SK-N-SH treated with all-trans-retinoic acid at 6 μM for 48 hours (cell line): Measurements from ENCODE around the gene COX4I1.

Source experiments
- ATAC-seq: fragments of 200-7000 bp; cut with Tn5 transposase; 3 replicates; pipeline ENCODE4 v1.9.1; 2020; ENCODE audit warnings: mild to moderate bottlenecking, moderate library complexity
- ARNTL ChIP-seq: fragments of 450-650 bp; formaldehyde crosslinking; IDR thresholded peaks from 2 replicates; pipeline ENCODE4 v1.5.0; 2020; ENCODE audit warnings: low read depth, mild to moderate bottlenecking, moderate library complexity, borderline replicate concordance
- BACH2 ChIP-seq: fragments of 250-450 bp; sonication (Bioruptor Pico); IDR thresholded peaks from 2 replicates; pipeline ENCODE4 v1.9.0; 2021; ENCODE audit warnings: mild to moderate bottlenecking, borderline replicate concordance
- CSDC2 ChIP-seq: fragments of 250-450 bp; sonication (Bioruptor Pico); IDR thresholded peaks from 2 replicates; pipeline ENCODE4 v1.5.0; 2020; ENCODE audit warnings: mild to moderate bottlenecking, moderate library complexity
- ESRRG ChIP-seq: fragments of 250-450 bp; sonication (Bioruptor Pico); IDR thresholded peaks from 2 replicates; pipeline ENCODE4 v1.6.1; 2021; ENCODE audit warnings: mild to moderate bottlenecking
- GLIS3 ChIP-seq: fragments of 250-450 bp; sonication (Bioruptor Pico); IDR thresholded peaks from 2 replicates; pipeline ENCODE4 v1.5.0; 2020; ENCODE audit warnings: mild to moderate bottlenecking, moderate library complexity
- ISL1 ChIP-seq: fragments of 250-450 bp; sonication (Bioruptor Pico); IDR thresholded peaks from 2 replicates; pipeline ENCODE4 v2.1.2; 2022; ENCODE audit warnings: mild to moderate bottlenecking, moderate library complexity
- OSR1 ChIP-seq: fragments of 250-450 bp; sonication (Bioruptor Pico); IDR thresholded peaks from 2 replicates; pipeline ENCODE4 v1.8.0; 2022; ENCODE audit warnings: moderate library complexity, mild to moderate bottlenecking, inconsistent platforms
- PPARA ChIP-seq: fragments of 250-450 bp; sonication (Bioruptor Pico); IDR thresholded peaks from 2 replicates; pipeline ENCODE4 v1.5.0; 2020; ENCODE audit warnings: mild to moderate bottlenecking, borderline replicate concordance
- RARB ChIP-seq: fragments of 250-450 bp; sonication (Bioruptor Pico); IDR thresholded peaks from 2 replicates; pipeline ENCODE4 v1.8.0; 2021; ENCODE audit warnings: mild to moderate bottlenecking, moderate library complexity
- SNAI2 ChIP-seq: fragments of 250-450 bp; sonication (Bioruptor Pico); IDR thresholded peaks from 2 replicates; pipeline ENCODE4 v1.5.0; 2020; ENCODE audit warnings: mild to moderate bottlenecking, moderate library complexity
- TCF4 ChIP-seq: fragments of 250-450 bp; sonication (Bioruptor Pico); IDR thresholded peaks from 2 replicates; pipeline ENCODE4 v1.8.0; 2021; ENCODE audit warnings: mild to moderate bottlenecking, moderate library complexity, borderline replicate concordance
- TOX ChIP-seq: fragments of 250-450 bp; sonication (Bioruptor Pico); IDR thresholded peaks from 2 replicates; pipeline ENCODE4 v1.8.0; 2021; ENCODE audit warnings: mild to moderate bottlenecking, moderate library complexity, borderline replicate concordance
- ZC3H10 ChIP-seq: fragments of 250-450 bp; sonication (Bioruptor Pico); IDR thresholded peaks from 2 replicates; pipeline ENCODE4 v1.5.1; 2021; ENCODE audit warnings: mild to moderate bottlenecking, moderate library complexity
- ZFP3 ChIP-seq: fragments of 250-450 bp; sonication (Bioruptor Pico); IDR thresholded peaks from 2 replicates; pipeline ENCODE4 v1.5.0; 2020; ENCODE audit warnings: mild to moderate bottlenecking, moderate library complexity
- ZFP30 ChIP-seq: fragments of 450-650 bp; formaldehyde crosslinking; IDR thresholded peaks from 2 replicates; pipeline ENCODE4 v1.5.0; 2022; ENCODE audit warnings: mild to moderate bottlenecking, moderate library complexity
- ZNF565 ChIP-seq: fragments of 450-650 bp; formaldehyde crosslinking; conservative IDR thresholded peaks from 2 replicates; pipeline ENCODE4 v1.5.0; 2020; ENCODE audit warnings: low read depth, mild to moderate bottlenecking, moderate library complexity
- ZNF70 ChIP-seq: fragments of 450-650 bp; formaldehyde crosslinking; IDR thresholded peaks from 2 replicates; pipeline ENCODE4 v1.5.0; 2020; ENCODE audit warnings: mild to moderate bottlenecking, moderate library complexity
- ZNF8 ChIP-seq: fragments of 450-650 bp; formaldehyde crosslinking; IDR thresholded peaks from 2 replicates; pipeline ENCODE4 v1.5.0; 2020; ENCODE audit warnings: mild to moderate bottlenecking, moderate library complexity
- TF ChIP-seq, protein P1 (sequence below): fragments of 250-450 bp; sonication (Bioruptor Pico); IDR thresholded peaks from 2 replicates; pipeline ENCODE4 v1.5.0; 2020; ENCODE audit warnings: mild to moderate bottlenecking, moderate library complexity
- TF ChIP-seq, protein P2 (sequence below): fragments of 250-450 bp; sonication (Bioruptor Pico); IDR thresholded peaks from 2 replicates; pipeline ENCODE4 v1.5.1; 2021; ENCODE audit warnings: mild to moderate bottlenecking, moderate library complexity
- TF ChIP-seq, protein P3 (sequence below): fragments of 250-450 bp; sonication (Bioruptor Pico); IDR thresholded peaks from 2 replicates; pipeline ENCODE4 v1.8.0; 2020; ENCODE audit warnings: mild to moderate bottlenecking, moderate library complexity, borderline replicate concordance
- TF ChIP-seq, protein P4 (sequence below): fragments of 250-450 bp; sonication (Bioruptor Pico); IDR thresholded peaks from 2 replicates; pipeline ENCODE4 v1.8.0; 2021; ENCODE audit warnings: low read depth, mild to moderate bottlenecking, moderate library complexity, borderline replicate concordance

COX4I1 gene

DNA sequence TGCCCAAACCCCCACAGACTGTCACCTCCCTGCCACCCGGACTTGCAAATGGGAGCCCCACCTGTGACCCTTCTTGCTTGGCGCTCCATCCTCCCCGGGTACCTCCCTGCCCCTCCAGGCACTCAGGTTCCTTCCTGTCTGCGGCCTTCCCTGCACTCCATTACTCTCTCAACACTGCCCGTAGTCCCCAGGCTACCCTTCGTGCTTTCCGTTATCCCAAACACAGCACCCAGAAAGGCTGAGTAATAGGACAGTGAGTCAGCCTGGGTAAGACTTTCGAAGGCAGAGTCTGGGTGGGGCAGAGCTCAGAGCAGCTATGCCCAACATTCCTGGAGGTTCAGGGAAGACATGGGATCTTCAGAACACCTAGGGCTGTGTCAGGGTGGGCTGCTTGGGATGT, 32.0 kb upstream of the COX4I1 start:
- peak; percentile 95 for ATAC-seq

DNA sequence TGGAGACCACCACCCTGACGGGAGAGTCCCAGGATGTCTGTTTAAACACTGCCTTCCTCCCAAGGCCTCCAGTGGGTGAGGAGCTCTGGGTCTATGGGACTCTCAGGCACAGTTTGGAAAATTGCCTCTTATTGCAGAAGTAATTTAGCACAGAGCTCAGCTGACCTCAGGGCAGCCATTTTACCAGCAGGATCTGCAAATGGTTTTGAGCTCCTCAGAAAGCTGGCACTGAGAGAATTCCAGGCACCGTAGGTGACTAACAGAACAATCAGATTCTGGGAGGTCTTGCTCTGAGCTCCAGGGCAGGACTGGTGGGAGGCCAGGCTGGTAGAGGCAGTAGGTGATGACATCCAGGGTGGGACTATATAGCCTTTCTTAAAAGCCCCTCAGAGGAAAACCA, 31.3 kb upstream of the COX4I1 start:
- TF ChIP-seq SNAI2 (CRISPR knock-in tag) (no peak), TCF4 (CRISPR knock-in tag) (no peak), GLIS3 (no peak), ZNF8 (CRISPR knock-in tag) (no peak)
- TF ChIP-seq, protein P1, sequence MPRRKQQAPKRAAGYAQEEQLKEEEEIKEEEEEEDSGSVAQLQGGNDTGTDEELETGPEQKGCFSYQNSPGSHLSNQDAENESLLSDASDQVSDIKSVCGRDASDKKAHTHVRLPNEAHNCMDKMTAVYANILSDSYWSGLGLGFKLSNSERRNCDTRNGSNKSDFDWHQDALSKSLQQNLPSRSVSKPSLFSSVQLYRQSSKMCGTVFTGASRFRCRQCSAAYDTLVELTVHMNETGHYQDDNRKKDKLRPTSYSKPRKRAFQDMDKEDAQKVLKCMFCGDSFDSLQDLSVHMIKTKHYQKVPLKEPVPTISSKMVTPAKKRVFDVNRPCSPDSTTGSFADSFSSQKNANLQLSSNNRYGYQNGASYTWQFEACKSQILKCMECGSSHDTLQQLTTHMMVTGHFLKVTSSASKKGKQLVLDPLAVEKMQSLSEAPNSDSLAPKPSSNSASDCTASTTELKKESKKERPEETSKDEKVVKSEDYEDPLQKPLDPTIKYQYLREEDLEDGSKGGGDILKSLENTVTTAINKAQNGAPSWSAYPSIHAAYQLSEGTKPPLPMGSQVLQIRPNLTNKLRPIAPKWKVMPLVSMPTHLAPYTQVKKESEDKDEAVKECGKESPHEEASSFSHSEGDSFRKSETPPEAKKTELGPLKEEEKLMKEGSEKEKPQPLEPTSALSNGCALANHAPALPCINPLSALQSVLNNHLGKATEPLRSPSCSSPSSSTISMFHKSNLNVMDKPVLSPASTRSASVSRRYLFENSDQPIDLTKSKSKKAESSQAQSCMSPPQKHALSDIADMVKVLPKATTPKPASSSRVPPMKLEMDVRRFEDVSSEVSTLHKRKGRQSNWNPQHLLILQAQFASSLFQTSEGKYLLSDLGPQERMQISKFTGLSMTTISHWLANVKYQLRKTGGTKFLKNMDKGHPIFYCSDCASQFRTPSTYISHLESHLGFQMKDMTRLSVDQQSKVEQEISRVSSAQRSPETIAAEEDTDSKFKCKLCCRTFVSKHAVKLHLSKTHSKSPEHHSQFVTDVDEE (CRISPR knock-in tag), result no peak
- ATAC-seq, result no peak

More for the DNA sequence above, 32.0 kb upstream of the COX4I1 start:
- TF ChIP-seq ESRRG (CRISPR knock-in tag), result no peak
- TF ChIP-seq, protein P2, sequence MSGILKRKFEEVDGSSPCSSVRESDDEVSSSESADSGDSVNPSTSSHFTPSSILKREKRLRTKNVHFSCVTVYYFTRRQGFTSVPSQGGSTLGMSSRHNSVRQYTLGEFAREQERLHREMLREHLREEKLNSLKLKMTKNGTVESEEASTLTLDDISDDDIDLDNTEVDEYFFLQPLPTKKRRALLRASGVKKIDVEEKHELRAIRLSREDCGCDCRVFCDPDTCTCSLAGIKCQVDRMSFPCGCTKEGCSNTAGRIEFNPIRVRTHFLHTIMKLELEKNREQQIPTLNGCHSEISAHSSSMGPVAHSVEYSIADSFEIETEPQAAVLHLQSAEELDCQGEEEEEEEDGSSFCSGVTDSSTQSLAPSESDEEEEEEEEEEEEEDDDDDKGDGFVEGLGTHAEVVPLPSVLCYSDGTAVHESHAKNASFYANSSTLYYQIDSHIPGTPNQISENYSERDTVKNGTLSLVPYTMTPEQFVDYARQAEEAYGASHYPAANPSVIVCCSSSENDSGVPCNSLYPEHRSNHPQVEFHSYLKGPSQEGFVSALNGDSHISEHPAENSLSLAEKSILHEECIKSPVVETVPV (CRISPR knock-in tag), result no peak
- TF ChIP-seq GLIS3, result no peak
- no peak for TF ChIP-seq ARNTL (CRISPR knock-in tag)
- TF ChIP-seq RARB (CRISPR knock-in tag), result no peak
- TF ChIP-seq BACH2 (CRISPR knock-in tag), result no peak
- TF ChIP-seq, protein P3, sequence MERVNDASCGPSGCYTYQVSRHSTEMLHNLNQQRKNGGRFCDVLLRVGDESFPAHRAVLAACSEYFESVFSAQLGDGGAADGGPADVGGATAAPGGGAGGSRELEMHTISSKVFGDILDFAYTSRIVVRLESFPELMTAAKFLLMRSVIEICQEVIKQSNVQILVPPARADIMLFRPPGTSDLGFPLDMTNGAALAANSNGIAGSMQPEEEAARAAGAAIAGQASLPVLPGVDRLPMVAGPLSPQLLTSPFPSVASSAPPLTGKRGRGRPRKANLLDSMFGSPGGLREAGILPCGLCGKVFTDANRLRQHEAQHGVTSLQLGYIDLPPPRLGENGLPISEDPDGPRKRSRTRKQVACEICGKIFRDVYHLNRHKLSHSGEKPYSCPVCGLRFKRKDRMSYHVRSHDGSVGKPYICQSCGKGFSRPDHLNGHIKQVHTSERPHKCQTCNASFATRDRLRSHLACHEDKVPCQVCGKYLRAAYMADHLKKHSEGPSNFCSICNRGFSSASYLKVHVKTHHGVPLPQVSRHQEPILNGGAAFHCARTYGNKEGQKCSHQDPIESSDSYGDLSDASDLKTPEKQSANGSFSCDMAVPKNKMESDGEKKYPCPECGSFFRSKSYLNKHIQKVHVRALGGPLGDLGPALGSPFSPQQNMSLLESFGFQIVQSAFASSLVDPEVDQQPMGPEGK (CRISPR knock-in tag), result no peak
- no peak for TF ChIP-seq OSR1 (CRISPR knock-in tag)
- no peak for TF ChIP-seq ZFP30 (CRISPR knock-in tag)
- no peak for TF ChIP-seq ZFP3 (CRISPR knock-in tag)
- no peak for TF ChIP-seq CSDC2 (CRISPR knock-in tag)
- TF ChIP-seq ISL1 (CRISPR knock-in tag), result no peak
- no peak for TF ChIP-seq ZNF8 (CRISPR knock-in tag)
- no peak for TF ChIP-seq ZNF565 (CRISPR knock-in tag)
- no peak for TF ChIP-seq ZC3H10
- TF ChIP-seq, protein P4, sequence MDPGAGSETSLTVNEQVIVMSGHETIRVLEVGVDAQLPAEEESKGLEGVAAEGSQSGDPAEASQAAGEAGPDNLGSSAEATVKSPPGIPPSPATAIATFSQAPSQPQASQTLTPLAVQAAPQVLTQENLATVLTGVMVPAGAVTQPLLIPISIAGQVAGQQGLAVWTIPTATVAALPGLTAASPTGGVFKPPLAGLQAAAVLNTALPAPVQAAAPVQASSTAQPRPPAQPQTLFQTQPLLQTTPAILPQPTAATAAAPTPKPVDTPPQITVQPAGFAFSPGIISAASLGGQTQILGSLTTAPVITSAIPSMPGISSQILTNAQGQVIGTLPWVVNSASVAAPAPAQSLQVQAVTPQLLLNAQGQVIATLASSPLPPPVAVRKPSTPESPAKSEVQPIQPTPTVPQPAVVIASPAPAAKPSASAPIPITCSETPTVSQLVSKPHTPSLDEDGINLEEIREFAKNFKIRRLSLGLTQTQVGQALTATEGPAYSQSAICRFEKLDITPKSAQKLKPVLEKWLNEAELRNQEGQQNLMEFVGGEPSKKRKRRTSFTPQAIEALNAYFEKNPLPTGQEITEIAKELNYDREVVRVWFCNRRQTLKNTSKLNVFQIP (CRISPR knock-in tag), result no peak

DNA sequence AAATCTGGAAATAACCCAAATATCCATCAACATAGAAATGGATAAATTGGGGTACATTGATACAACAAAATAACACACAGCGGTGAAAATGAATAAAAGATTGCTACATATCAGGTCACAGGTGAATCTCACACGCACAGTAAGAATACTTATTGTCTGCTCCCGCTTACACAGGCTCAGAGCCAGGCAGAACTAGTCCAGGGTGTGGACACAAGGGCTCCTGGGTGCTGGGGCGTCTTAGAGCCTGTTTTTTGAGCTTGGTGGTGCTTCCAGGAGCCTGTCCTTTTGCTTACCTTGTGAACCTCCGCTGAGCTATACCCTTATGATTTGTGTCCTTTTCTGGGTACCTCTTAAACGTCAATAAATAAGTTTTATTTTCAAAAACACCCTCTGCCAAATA, 28.8 kb upstream of the COX4I1 start:
- ATAC-seq, result no peak
- TF ChIP-seq ESRRG (CRISPR knock-in tag) (no peak), GLIS3 (no peak), ZFP30 (CRISPR knock-in tag) (no peak), ARNTL (CRISPR knock-in tag) (no peak), RARB (CRISPR knock-in tag) (no peak), ZNF70 (CRISPR knock-in tag) (no peak), CSDC2 (CRISPR knock-in tag) (no peak), ZC3H10 (no peak), TOX (CRISPR knock-in tag) (no peak), PPARA (CRISPR knock-in tag) (no peak), ZNF8 (CRISPR knock-in tag) (no peak), ISL1 (CRISPR knock-in tag) (no peak), ZFP3 (CRISPR knock-in tag) (no peak)

DNA sequence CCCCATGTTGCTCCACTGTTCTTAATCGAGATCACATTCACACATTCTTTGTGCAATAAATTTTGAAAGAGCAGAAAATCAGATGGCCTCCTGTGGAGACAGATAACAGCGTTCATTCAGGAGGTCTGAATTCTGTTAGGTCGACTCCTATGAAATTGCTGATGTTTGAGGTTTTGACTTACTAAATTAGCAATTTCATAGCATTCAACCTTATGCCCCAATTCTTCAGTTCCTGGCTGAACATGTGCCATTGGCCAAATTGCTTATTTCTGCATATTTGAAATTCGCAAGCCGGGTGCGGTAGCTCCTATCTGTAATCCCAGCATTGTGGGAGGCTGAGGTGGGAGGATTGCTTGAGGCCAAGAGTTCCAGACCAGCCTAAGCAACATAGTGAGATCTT, 26.5 kb upstream of the COX4I1 start:
- no peak for ATAC-seq
- TF ChIP-seq OSR1 (CRISPR knock-in tag), result no peak
- TF ChIP-seq ESRRG (CRISPR knock-in tag), result no peak
- TF ChIP-seq, protein P1 (CRISPR knock-in tag), result no peak
- no peak for TF ChIP-seq SNAI2 (CRISPR knock-in tag)
- TF ChIP-seq TCF4 (CRISPR knock-in tag), result no peak
- TF ChIP-seq, protein P4 (CRISPR knock-in tag), result no peak
